CD4-positive, alpha-beta memory T cell (primary cell): ENCODE results near the gene MTERF4. TPM values are rescaled to one million over a fixed set of nuclear protein-coding genes. Genes with fewer than 3 reads are reported as not detected.

Source experiments
- CTCF ChIA-PET: fragments of 350-600 bp; sonication (Branson Sonifier 250); formaldehyde crosslinking; loops from one replicate; lab custom pipeline; 2021; ENCODE audit warnings: inconsistent platforms; ENCODE audit not compliant: partially characterized antibody; lab: Charles Lee
- POLR2A ChIA-PET: fragments of 350-600 bp; sonication (Branson Sonifier 250); formaldehyde crosslinking; loops from one replicate; lab custom pipeline; 2021; ENCODE audit not compliant: partially characterized antibody; lab: Charles Lee
- DNase-seq, 5 donors: peaks; one replicate each; pipeline versions ENCODE4 v3.0.0 to v3.0.0-alpha.2; 2020 to 2022; ENCODE audit warnings: mixed read lengths in 1 of 5
- H3K27ac ChIP-seq: one replicate; pipeline ENCODE4 v1.7.0; 2013; ENCODE audit warnings: low read depth, low read length
- H3K27me3 ChIP-seq: 2 replicates; pipeline ENCODE4 v1.7.0; 2013; ENCODE audit warnings: mild to moderate bottlenecking, low read length, moderate library complexity; ENCODE audit not compliant: insufficient read depth
- H3K36me3 ChIP-seq: 2 replicates; pipeline ENCODE4 v1.7.0; 2013; ENCODE audit warnings: mild to moderate bottlenecking, low read length, moderate library complexity; ENCODE audit not compliant: insufficient read depth
- H3K4me1 ChIP-seq: 2 replicates; pipeline ENCODE4 v1.7.0; 2013; ENCODE audit warnings: mild to moderate bottlenecking, low read length, moderate library complexity; ENCODE audit not compliant: insufficient read depth
- H3K4me3 ChIP-seq, 2 donors: one replicate each; pipeline ENCODE4 v1.7.0; 2013; ENCODE audit warnings: low read length in 2 of 2, mild to moderate bottlenecking in 1 of 2
- H3K9me3 ChIP-seq, 2 donors: one replicate each; pipeline ENCODE4 v1.7.0; 2013; ENCODE audit warnings: low read length in 2 of 2, control low read depth in 1 of 2; ENCODE audit not compliant: control insufficient read depth in 1 of 2
- H3K27ac Mint-ChIP-seq, 7 donors: one replicate each; pipeline ENCODE4 v1.8.0; 2020 to 2021; ENCODE audit warnings: mixed read lengths in 7 of 7, mild to moderate bottlenecking in 6 of 7, inconsistent platforms in 3 of 7, moderate library complexity in 3 of 7
- H3K27me3 Mint-ChIP-seq, 2 donors: one replicate each; pipeline ENCODE4 v1.8.0; 2020 to 2021; ENCODE audit warnings: mixed read lengths in 2 of 2
- H3K36me3 Mint-ChIP-seq, 2 donors: one replicate each; pipeline ENCODE4 v1.8.0; 2020 to 2021; ENCODE audit warnings: mixed read lengths in 2 of 2, inconsistent platforms in 1 of 2, mild to moderate bottlenecking in 1 of 2
- H3K4me1 Mint-ChIP-seq, 4 donors: one replicate each; pipeline ENCODE4 v1.8.0; 2020 to 2021; ENCODE audit warnings: mixed read lengths in 4 of 4, mild to moderate bottlenecking in 1 of 4
- H3K4me3 Mint-ChIP-seq, 8 donors: one replicate each; pipeline ENCODE4 v1.8.0; 2020 to 2021; ENCODE audit warnings: mixed read lengths in 8 of 8, mild to moderate bottlenecking in 7 of 8, moderate library complexity in 6 of 8, inconsistent platforms in 3 of 8
- H3K9me3 Mint-ChIP-seq, 8 donors: one replicate each; pipeline ENCODE4 v1.8.0; 2020 to 2021; ENCODE audit warnings: mixed read lengths in 8 of 8, mild to moderate bottlenecking in 5 of 8, inconsistent platforms in 3 of 8, moderate library complexity in 1 of 8
- intact Hi-C: fragments of 100-400 bp; cut with micrococcal nuclease; formaldehyde crosslinking; loops from one replicate; pipeline ENCODE4 v1.15.1; 2023
- polyA plus RNA-seq, 2 donors: library from polyadenylated mRNA; unstranded; fragments of 300-500 nt; fragmentation: Illumina TruSeq; gene quantifications; one replicate each; pipeline ENCODE4 v1.2.3, GENCODE V29; 2021
- total RNA-seq, 2 experiments: library from RNA; stranded (reverse); gene quantifications; one replicate each; pipeline ENCODE4 v1.2.3, GENCODE V29; 2021

MTERF4 gene
- total and polyA plus RNA-seq, 4 experiments from 2014 or later = 44.6 to 227 (median 130) TPM

- peak overlapping the region in 1 of 7 donors; percentile 25 for H3K27ac Mint-ChIP-seq
- no peaks in the 10 kb centered on the region for H3K9me3 Mint-ChIP-seq
- no peaks in the 10 kb centered on the region for H3K4me1 ChIP-seq
- no peak overlapping the region for H3K27ac ChIP-seq
- no peak for DNase-seq
- H3K9me3 ChIP-seq = no peaks in the 10 kb centered on the region
- H3K36me3 Mint-ChIP-seq = peaks cover 32 to 51% of the 10 kb centered on the region in 2 donors
- H3K27me3 ChIP-seq = no peaks in the 10 kb centered on the region
- no peak overlapping the region for H3K4me3 ChIP-seq
- CTCF ChIA-PET = interaction anchor here (1.2 kb wide), 1 partner anchor 62 kb away, joined by 3 read pairs; no protein-coding TSS in a partner anchor
- H3K4me1 Mint-ChIP-seq = peaks cover 4 to 13% (median 9%) of the 10 kb centered on the region in 4 donors
- peaks cover 43% of the 10 kb centered on the region for H3K36me3 ChIP-seq
- H3K27me3 Mint-ChIP-seq = no peaks in the 10 kb centered on the region
- POLR2A ChIA-PET = interaction anchor here (1.0 to 1.9 kb wide), 3 partner anchors 9 to 38 kb away, joined by 3 to 8 read pairs (median 3); partner anchors contain the start of genes MTERF4, PASK and PPP1R7
- H3K4me3 Mint-ChIP-seq = no peak overlapping the region
- intact Hi-C loops = no loop called here
Observed at GRCh38 chr2:241140445-241140840, 38.4 kb upstream of the MTERF4 start.

DNA sequence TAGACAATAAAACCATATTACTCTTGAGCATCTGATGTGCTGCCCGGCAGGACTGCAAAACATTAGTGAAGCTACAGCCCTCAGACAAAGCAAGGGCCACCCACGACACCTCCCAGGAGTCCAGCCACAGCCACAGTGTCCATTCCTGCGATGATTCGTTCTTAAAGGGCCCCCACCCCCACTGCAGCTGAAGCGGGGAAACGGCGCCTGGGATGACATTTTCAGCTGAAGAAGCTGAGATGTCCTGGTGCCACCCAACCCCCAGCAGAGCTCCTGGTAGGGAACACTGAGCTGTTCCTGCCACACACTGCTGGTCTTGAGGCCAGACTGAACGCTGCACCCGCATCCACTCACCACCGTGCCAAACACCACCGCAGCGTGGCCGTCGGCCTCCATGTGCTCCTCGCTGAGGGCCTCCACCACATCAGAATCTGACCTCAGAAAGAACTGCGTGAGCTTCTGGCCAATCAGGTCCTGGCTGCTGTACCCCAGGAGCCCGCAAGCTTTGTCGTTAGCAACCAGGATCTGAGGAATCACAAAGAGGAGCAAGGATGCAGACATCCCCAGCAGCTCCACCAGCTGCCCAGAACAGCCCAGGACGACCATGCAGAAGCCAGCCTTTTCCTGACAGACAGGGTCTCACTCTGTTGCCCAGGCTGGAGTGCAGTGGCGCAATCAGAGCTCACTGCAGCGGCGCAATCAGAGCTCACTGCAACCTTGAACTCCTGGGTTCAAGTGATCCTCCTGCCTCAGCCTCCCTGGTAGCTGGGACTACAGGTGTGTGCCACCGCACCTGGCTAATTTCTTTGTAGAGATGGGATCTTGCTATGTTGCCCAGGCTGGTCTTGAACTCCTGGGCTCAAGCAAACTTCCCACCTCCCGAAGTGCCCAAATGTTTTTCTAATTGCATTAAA is 37.7 kb upstream of the MTERF4 start:
- H3K27ac ChIP-seq = no peak overlapping the region
- Mint-ChIP-seq H3K4me3 (no peak overlapping the region), H3K27ac (no peak overlapping the region), H3K4me1 (peaks cover 4 to 13% (median 9%) of the 10 kb centered on the region in 4 donors), H3K36me3 (peaks cover 32 to 51% of the 10 kb centered on the region in 2 donors), H3K27me3 (no peaks in the 10 kb centered on the region), H3K9me3 (no peaks in the 10 kb centered on the region)
- H3K4me1 ChIP-seq = no peaks in the 10 kb centered on the region
- intact Hi-C loops = no loop called here
- POLR2A ChIA-PET = interaction anchor here (0.7 to 1.9 kb wide), 4 partner anchors 10 to 38 kb away, joined by 3 to 8 read pairs (median 3); partner anchors contain the start of genes MTERF4, PASK and PPP1R7
- H3K36me3 ChIP-seq = peaks cover 43% of the 10 kb centered on the region
- CTCF ChIA-PET = interaction anchor here (0.6 to 1.2 kb wide), 2 partner anchors 61 kb away, joined by 3 read pairs; no protein-coding TSS in a partner anchor
- no peak overlapping the region for H3K4me3 ChIP-seq
- no peaks in the 10 kb centered on the region for H3K27me3 ChIP-seq
- DNase-seq = no peak
- H3K9me3 ChIP-seq = no peaks in the 10 kb centered on the region

DNA sequence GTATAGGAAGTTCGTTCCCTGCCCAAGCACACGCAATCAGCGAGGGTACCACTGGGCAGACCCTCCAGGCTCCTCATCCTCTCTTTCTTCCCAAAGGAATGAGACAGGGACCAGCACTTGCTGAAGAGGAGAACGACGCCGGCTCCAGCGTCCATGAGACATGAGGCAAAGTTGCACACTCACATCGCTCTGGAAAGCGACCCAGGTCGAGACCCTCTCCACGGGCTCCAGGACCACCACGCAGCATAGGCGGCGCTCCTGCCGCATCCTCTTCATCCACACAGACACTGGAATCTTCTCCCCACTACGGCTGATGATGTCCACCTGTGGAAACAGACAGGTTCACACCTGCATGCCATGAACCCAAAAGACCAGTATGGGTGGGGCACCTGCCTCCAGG is 36.4 kb upstream of the MTERF4 start:
- no peak overlapping the region for H3K4me3 Mint-ChIP-seq
- H3K9me3 Mint-ChIP-seq = no peaks in the 10 kb centered on the region
- Histone ChIP-seq H3K4me3 (no peak overlapping the region), H3K27me3 (no peaks in the 10 kb centered on the region), H3K9me3 (no peaks in the 10 kb centered on the region), H3K4me1 (no peaks in the 10 kb centered on the region), H3K36me3 (peaks cover 43% of the 10 kb centered on the region), H3K27ac (no peak overlapping the region)
- H3K4me1 Mint-ChIP-seq = peaks cover 0 to 9% (median 5%) of the 10 kb centered on the region in 4 donors
- no peak overlapping the region for H3K27ac Mint-ChIP-seq
- intact Hi-C loops = no loop called here
- ChIA-PET CTCF (interaction anchor here (1.3 kb wide), 1 partner anchor 60 kb away, joined by 4 read pairs; no protein-coding TSS in a partner anchor), POLR2A (interaction anchor here (1.0 to 2.4 kb wide), 3 partner anchors 11 to 42 kb away, joined by 3 to 11 read pairs (median 8); partner anchors contain the start of genes MTERF4 and PASK)
- DNase-seq = no peak
- no peaks in the 10 kb centered on the region for H3K27me3 Mint-ChIP-seq
- H3K36me3 Mint-ChIP-seq = peaks cover 28 to 46% of the 10 kb centered on the region in 2 donors

DNA sequence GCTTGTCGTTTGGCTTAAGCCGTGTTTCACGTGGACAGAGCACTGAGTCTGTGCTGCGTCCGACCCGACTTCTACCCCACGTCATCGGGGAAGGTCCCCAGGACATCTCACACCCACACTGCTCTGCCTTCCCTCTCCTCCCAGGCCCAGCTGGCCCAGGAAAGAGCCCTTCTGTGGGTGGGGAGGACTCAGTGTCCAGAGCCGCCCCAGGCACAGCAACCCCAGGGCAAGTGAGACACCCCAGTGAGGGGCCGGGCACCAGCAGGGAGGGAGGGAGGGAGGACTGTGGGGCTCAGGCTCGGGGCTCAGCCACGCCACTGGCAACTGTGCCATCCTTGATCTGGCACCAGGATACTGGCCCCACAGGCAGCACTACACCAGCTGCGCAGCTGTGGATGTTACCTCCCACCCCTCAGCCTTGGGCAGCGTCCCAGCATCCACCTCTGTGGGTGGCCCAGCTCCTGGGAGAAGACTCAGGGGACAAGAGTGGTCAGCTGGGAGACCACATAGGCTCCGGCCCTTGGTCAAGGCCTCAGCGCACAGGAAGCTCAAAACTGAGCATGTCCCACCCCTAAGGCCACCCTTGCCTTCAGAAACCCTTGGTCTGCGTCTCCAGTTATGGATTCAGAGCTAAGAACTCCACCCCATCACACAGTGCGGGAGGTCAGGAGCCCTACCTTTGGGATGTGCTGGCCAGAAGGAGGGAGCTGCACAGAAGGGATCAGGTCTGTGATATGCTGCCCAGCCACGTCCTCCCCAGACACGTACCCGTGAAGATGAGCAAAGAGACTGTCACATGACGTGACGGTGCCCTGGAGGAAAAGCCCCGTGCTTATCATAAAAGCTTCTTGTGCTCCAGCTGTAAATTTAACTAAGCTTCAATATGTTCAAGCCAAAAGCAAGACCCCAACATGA is 35.4 kb upstream of the MTERF4 start:
- H3K4me1 ChIP-seq = no peaks in the 10 kb centered on the region

DNA sequence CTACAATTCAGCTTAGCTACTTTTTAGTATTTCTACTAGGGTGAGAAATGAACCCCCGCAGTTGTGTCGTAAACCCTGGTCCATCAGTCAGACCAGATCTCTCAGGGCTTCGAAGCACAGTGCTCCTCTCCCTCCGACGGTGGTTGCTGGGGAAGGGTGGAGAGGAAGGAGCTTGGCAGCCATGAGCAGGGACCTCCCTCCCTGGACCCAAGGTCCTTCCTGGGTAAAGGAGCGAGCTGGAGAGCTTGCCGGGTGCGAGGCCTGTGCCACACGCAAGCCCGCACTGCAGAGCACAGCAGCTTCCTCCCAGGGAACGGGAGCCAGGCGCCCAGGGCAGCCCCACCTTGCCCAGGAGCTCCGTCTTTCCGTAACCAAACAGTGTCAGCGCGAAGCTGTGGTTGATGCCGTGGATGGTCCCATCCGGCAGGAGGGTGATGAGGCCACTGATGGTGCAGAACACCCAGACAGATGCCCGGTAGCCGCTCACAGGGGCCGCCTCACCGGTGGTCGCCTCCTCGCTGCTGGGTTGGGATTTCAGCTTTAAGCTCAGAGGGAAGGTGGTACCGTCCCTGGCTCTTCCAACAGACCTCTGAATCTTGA is 34.7 kb upstream of the MTERF4 start:
- H3K9me3 ChIP-seq = no peaks in the 10 kb centered on the region
- H3K4me3 Mint-ChIP-seq = no peak overlapping the region
- H3K27ac ChIP-seq = no peak overlapping the region
- intact Hi-C loops = no loop called here
- no peaks in the 10 kb centered on the region for H3K4me1 ChIP-seq
- no peak for DNase-seq
- no peak overlapping the region for H3K4me3 ChIP-seq
- no peak overlapping the region for H3K27ac Mint-ChIP-seq
- no peaks in the 10 kb centered on the region for H3K9me3 Mint-ChIP-seq
- H3K36me3 Mint-ChIP-seq = peaks cover 34 to 50% of the 10 kb centered on the region in 2 donors
- H3K27me3 Mint-ChIP-seq = no peaks in the 10 kb centered on the region
- POLR2A ChIA-PET = interaction anchor here (1.1 to 2.4 kb wide), 8 partner anchors 9 to 34 kb away, joined by 3 to 11 read pairs (median 4); partner anchors contain the start of genes MTERF4, PASK and PPP1R7
- CTCF ChIA-PET = interaction anchor here (0.8 kb wide), 1 partner anchor 58 kb away, joined by 4 read pairs; no protein-coding TSS in a partner anchor
- peaks cover 36% of the 10 kb centered on the region for H3K36me3 ChIP-seq
- H3K27me3 ChIP-seq = no peaks in the 10 kb centered on the region
- peaks cover 0 to 5% (median 3%) of the 10 kb centered on the region in 4 donors for H3K4me1 Mint-ChIP-seq

More for the DNA sequence above, 35.4 kb upstream of the MTERF4 start:
- H3K4me3 Mint-ChIP-seq = no peak overlapping the region
- no peak for DNase-seq
- Histone ChIP-seq H3K27ac (no peak overlapping the region), H3K9me3 (no peaks in the 10 kb centered on the region), H3K27me3 (no peaks in the 10 kb centered on the region), H3K36me3 (peaks cover 41% of the 10 kb centered on the region), H3K4me3 (no peak overlapping the region)
- H3K9me3 Mint-ChIP-seq = no peaks in the 10 kb centered on the region
- POLR2A ChIA-PET = interaction anchor here (0.8 to 2.4 kb wide), 7 partner anchors 9 to 41 kb away, joined by 3 to 11 read pairs (median 4); partner anchors contain the start of genes MTERF4 and PASK
- H3K27ac Mint-ChIP-seq = peak overlapping the region in 2 of 7 donors; percentile 9 to 67
- H3K4me1 Mint-ChIP-seq = peaks cover 0 to 8% (median 5%) of the 10 kb centered on the region in 4 donors
- H3K36me3 Mint-ChIP-seq = peaks cover 37 to 54% of the 10 kb centered on the region in 2 donors
- H3K27me3 Mint-ChIP-seq = no peaks in the 10 kb centered on the region
- CTCF ChIA-PET = interaction anchor here (0.8 to 1.3 kb wide), 2 partner anchors 59 kb away, joined by 4 read pairs; no protein-coding TSS in a partner anchor
- intact Hi-C loops = no loop called here

GRCh38 chr2:241136191-241136590 is 34.1 kb upstream of the MTERF4 start:
- no peak for DNase-seq
- Histone ChIP-seq H3K27ac (no peak overlapping the region), H3K4me3 (no peak overlapping the region), H3K36me3 (peaks cover 36% of the 10 kb centered on the region), H3K27me3 (no peaks in the 10 kb centered on the region), H3K4me1 (no peaks in the 10 kb centered on the region), H3K9me3 (no peaks in the 10 kb centered on the region)
- H3K27me3 Mint-ChIP-seq = no peaks in the 10 kb centered on the region
- intact Hi-C loops = no loop called here
- CTCF ChIA-PET = interaction anchor here (0.8 kb wide), 1 partner anchor 58 kb away, joined by 4 read pairs; no protein-coding TSS in a partner anchor
- H3K4me1 Mint-ChIP-seq = peaks cover 0 to 4% (median under 1%) of the 10 kb centered on the region in 4 donors
- POLR2A ChIA-PET = interaction anchor here (1.1 to 2.4 kb wide), 8 partner anchors 8 to 34 kb away, joined by 3 to 11 read pairs (median 4); partner anchors contain the start of genes MTERF4, PASK and PPP1R7
- H3K9me3 Mint-ChIP-seq = no peaks in the 10 kb centered on the region
- H3K36me3 Mint-ChIP-seq = peaks cover 31 to 47% of the 10 kb centered on the region in 2 donors
- no peak overlapping the region for H3K27ac Mint-ChIP-seq
- H3K4me3 Mint-ChIP-seq = no peak overlapping the region
